Mononuclear cell (primary cell): ENCODE results near the gene UCHL1. TPM values are rescaled to one million over a fixed set of nuclear protein-coding genes. Genes with fewer than 3 reads are reported as not detected.
"Not testable (repeated sequence)": the region's sequence is repeated elsewhere in the genome, so short reads cannot be mapped to it uniquely, and the experiment has no call there.

Experiments
- H3K27me3 ChIP-seq: 2 replicates; pipeline ENCODE4 v1.6.0; 2011; ENCODE audit warnings: low read length, control low read depth; ENCODE audit not compliant: insufficient read depth
- H3K4me1 ChIP-seq: 2 replicates; pipeline ENCODE4 v1.5.1; 2011; ENCODE audit warnings: mild to moderate bottlenecking, low read length, control low read depth; ENCODE audit not compliant: insufficient read depth
- H3K4me3 ChIP-seq: 2 replicates; pipeline ENCODE4 v1.5.1; 2011; ENCODE audit warnings: mild to moderate bottlenecking, low read length, moderate library complexity
- H3K9me3 ChIP-seq: 2 replicates; pipeline ENCODE4 v1.5.1; 2011; ENCODE audit warnings: low read depth, mild to moderate bottlenecking, control low read depth, low read length
- total RNA-seq: library from RNA; depleted of rRNA; stranded (reverse); fragments of >200 nt; gene quantifications from one replicate; pipeline ENCODE4 v1.2.3, GENCODE V29; 2012

The UCHL1 gene
- total RNA-seq, 1 donor = not detected

GRCh38 chr4:41296995-41297394, 40.3 kb downstream of the UCHL1 start:
- H3K9me3 ChIP-seq = no peaks in the 10 kb centered on the region
- no peak overlapping the region for H3K4me3 ChIP-seq
- no peaks in the 10 kb centered on the region for H3K27me3 ChIP-seq
- no peaks in the 10 kb centered on the region for H3K4me1 ChIP-seq

DNA sequence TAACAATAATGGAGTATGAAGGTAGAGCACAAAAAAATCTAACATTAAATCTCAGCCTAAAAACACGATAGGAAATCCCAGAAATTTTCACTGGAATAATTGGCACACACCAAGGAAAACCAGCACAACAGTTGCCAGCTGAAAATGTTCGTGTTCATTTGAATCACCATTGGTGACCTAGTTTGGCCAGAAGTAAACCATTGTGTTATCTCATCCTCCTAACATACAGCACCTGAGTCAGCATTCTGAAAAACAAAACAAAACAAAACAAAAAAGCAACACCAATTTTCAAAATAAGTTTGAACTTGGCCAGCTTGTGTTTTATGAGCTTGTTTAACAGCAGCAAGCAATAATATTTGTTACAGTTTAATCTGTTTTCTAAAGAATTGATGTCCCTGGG, 41.1 kb downstream of the UCHL1 start:
- no peaks in the 10 kb centered on the region for H3K4me1 ChIP-seq
- H3K9me3 ChIP-seq = no peaks in the 10 kb centered on the region
- H3K27me3 ChIP-seq = no peaks in the 10 kb centered on the region
- H3K4me3 ChIP-seq = no peak overlapping the region

- H3K27me3 ChIP-seq = no peaks in the 10 kb centered on the region
- H3K4me3 ChIP-seq = no peak overlapping the region
- no peaks in the 10 kb centered on the region for H3K9me3 ChIP-seq
- H3K4me1 ChIP-seq = no peaks in the 10 kb centered on the region
Measured at GRCh38 chr4:41299486-41299885, 42.8 kb downstream of the UCHL1 start.

GRCh38 chr4:41301137-41301536, 44.4 kb downstream of the UCHL1 start:
- H3K9me3 ChIP-seq = no peaks in the 10 kb centered on the region
- H3K4me3 ChIP-seq = no peak overlapping the region
- H3K27me3 ChIP-seq = no peaks in the 10 kb centered on the region
- H3K4me1 ChIP-seq = no peaks in the 10 kb centered on the region

DNA sequence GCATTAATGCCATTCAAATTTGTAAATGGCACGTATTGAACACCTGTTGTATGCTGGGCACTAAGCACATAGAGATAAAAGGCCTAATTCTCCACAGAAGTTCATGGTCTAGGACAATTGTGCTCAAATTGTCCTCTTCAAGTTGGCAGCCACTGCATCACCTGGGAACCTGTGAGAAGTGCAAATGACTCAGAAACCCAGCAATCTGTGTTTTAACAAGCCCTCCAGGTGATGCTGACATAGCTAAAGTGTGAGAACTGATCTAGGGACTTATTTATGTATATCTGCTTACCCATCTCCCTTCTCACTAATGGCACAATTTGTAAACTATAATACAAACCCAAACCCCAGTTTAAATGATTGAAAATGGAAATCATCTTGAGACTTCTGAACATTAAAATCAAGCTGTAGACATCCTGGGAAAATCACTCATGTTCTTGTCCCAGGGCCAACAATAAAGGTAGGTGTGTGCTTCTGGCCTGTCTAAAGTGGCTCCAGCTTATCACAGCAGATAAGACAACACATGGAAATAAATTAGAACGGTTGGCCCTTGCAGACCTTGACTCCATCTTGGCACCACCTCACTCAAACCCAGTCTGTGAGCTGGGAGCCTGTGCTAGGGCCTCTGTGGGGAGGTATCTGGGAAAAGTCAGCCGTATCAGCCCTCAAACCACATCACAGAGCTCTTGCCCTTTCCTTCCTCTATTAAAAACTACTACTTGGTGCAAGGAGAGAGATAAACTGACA, 46.8 kb downstream of the UCHL1 start:
- Histone ChIP-seq H3K9me3 (no peaks in the 10 kb centered on the region), H3K27me3 (no peaks in the 10 kb centered on the region), H3K4me1 (no peaks in the 10 kb centered on the region), H3K4me3 (no peak overlapping the region)

DNA sequence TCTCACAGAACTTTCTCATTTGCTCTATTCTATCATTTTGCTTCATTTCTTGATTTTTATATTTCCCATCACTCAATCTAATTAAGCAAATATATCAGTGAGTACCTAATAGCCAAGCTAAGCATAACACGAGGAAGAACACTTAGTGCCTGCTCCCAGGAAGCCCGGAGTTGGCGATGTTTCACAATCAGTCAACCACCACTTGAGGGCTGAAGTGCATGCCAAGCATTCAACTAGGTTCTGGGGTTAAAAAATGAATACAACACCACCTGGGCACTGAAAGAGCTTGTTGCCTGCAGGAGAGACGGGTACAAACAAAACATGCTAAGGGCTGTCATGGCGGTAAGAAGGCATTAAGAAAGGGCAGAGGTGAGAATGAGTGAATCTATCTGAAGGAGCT, 47.5 kb downstream of the UCHL1 start:
- Histone ChIP-seq H3K4me1 (no peaks in the 10 kb centered on the region), H3K9me3 (no peaks in the 10 kb centered on the region), H3K4me3 (no peak overlapping the region), H3K27me3 (no peaks in the 10 kb centered on the region)

DNA sequence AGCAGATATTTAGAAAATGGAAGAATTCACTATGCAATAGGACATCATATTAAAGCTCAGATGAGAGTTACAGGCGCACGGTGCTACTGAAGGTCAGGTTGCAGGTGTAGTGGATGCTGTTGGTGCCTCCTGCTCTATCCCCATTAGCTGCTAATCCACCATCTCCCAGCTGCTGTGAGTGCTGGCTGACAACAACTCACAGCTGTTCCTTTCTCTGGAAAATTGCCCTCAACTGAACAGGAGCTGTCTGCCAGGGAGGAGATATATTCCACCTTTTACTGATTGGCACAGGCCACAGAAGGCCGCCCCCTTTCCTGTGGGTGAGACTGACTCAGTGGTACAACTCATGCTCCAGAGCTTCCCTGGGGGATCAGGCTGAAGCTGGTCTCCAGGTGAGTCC, 48.7 kb downstream of the UCHL1 start:
- H3K4me3 ChIP-seq = no peak overlapping the region
- no peaks in the 10 kb centered on the region for H3K4me1 ChIP-seq
- no peaks in the 10 kb centered on the region for H3K9me3 ChIP-seq
- no peaks in the 10 kb centered on the region for H3K27me3 ChIP-seq

DNA sequence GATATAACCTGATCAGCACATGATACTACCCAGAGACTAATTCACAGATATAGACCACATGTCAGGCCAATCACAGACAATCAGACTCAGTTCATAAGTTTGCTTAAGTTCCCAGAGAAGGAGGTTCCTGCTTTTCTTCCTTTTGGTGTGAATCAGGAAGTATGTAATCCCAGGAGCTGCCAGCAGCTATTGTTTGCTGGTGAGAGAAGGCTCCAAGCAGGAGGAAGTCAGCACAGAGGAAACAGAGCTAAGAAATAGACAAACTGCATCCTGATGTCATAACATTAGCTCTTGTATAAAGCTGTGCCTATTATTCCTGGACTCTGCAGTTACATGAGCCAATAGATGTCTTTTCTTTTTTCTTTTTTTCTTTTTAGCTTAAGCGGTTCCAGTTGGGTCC, 50.9 kb downstream of the UCHL1 start:
- Histone ChIP-seq H3K4me3 (no peak overlapping the region), H3K4me1 (no peaks in the 10 kb centered on the region), H3K9me3 (no peaks in the 10 kb centered on the region), H3K27me3 (no peaks in the 10 kb centered on the region)

DNA sequence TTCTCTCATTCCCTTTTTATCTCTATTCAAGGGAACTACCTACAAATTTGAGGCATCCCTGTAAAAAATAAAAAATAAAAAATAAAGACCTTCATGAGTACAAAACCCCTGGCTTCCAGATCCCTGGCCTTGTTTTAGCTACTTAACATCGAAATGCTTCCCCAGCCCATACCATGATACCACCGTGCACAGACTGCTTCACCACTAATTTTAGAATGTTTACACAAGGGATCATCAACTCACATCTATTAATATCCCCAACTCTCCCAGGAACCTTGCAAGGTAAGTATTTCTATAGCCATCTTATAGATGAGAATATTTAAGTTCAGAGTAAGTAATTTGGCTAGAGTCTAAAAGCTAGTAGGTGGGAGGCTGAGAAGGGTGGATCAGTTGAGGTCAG, 51.7 kb downstream of the UCHL1 start:
- H3K4me3 ChIP-seq = no peak overlapping the region

GRCh38 chr4:41315426-41315825, 58.7 kb downstream of the UCHL1 start:
- H3K27me3 ChIP-seq, H3K4me3 ChIP-seq, H3K4me1 ChIP-seq, H3K9me3 ChIP-seq: not testable (repeated sequence)

More for the DNA sequence above, 51.7 kb downstream of the UCHL1 start:
- no peaks in the 10 kb centered on the region for H3K27me3 ChIP-seq
- H3K4me1 ChIP-seq = no peaks in the 10 kb centered on the region
- no peaks in the 10 kb centered on the region for H3K9me3 ChIP-seq

GRCh38 chr4:41315862-41316261, 59.1 kb downstream of the UCHL1 start:
- H3K27me3 ChIP-seq = no peaks in the 10 kb centered on the region
- H3K4me3 ChIP-seq = no peak overlapping the region
- H3K9me3 ChIP-seq = no peaks in the 10 kb centered on the region
- H3K4me1 ChIP-seq = no peaks in the 10 kb centered on the region

Other genes with a start within 250 kb of the UCHL1 start
- gene APBB2, start 42.4 kb upstream of the UCHL1 start, total RNA-seq = 3.7 TPM